Endothelial cell (in vitro differentiated cells): ENCODE measurements around the gene ADGRG1. TPM values are rescaled to one million over a fixed set of nuclear protein-coding genes. Genes with fewer than 3 reads are reported as not detected.

Experiments
- DNase-seq: peaks from one replicate; pipeline ENCODE4 v3.0.0; 2021; ENCODE audit warnings: low spot score
- H3K27ac Mint-ChIP-seq: one replicate; pipeline ENCODE4 v1.8.0; 2021; ENCODE audit warnings: mixed read lengths, inconsistent platforms; ENCODE audit not compliant: unreplicated experiment
- H3K27me3 Mint-ChIP-seq: one replicate; pipeline ENCODE4 v1.8.0; 2021; ENCODE audit warnings: mild to moderate bottlenecking, moderate library complexity, mixed read lengths, inconsistent platforms; ENCODE audit not compliant: unreplicated experiment
- H3K36me3 Mint-ChIP-seq: one replicate; pipeline ENCODE4 v1.8.0; 2021; ENCODE audit warnings: mild to moderate bottlenecking, low read depth, mixed read lengths, inconsistent platforms; ENCODE audit not compliant: unreplicated experiment
- H3K4me1 Mint-ChIP-seq: one replicate; pipeline ENCODE4 v1.8.0; 2021; ENCODE audit warnings: mild to moderate bottlenecking, mixed read lengths, inconsistent platforms; ENCODE audit not compliant: unreplicated experiment
- H3K4me3 Mint-ChIP-seq: one replicate; pipeline ENCODE4 v1.8.0; 2021; ENCODE audit warnings: mild to moderate bottlenecking, mixed read lengths, inconsistent platforms; ENCODE audit not compliant: unreplicated experiment
- H3K9me3 Mint-ChIP-seq: one replicate; pipeline ENCODE4 v1.8.0; 2021; ENCODE audit warnings: mixed read lengths, inconsistent platforms; ENCODE audit not compliant: unreplicated experiment
- total RNA-seq: library from RNA; stranded (reverse); fragmentation: NEBNext Ultra II Directional; extraction: Animal tissue kit (Norgen Biotek cat#: 25700); gene quantifications from one replicate; pipeline ENCODE4 v1.2.1, GENCODE V29; 2021; ENCODE audit not compliant: unreplicated experiment
- TF ChIP-seq, protein P1 (sequence below): fragments of 200-600 bp; sonication (generic); IDR thresholded peaks from one replicate; pipeline ENCODE4 v1.5.0; 2021; ENCODE audit warnings: antibody characterized with exemption; ENCODE audit not compliant: unreplicated experiment

ADGRG1 gene
- total RNA-seq, 1 donor from 2014 or later = 2.7 TPM

DNA sequence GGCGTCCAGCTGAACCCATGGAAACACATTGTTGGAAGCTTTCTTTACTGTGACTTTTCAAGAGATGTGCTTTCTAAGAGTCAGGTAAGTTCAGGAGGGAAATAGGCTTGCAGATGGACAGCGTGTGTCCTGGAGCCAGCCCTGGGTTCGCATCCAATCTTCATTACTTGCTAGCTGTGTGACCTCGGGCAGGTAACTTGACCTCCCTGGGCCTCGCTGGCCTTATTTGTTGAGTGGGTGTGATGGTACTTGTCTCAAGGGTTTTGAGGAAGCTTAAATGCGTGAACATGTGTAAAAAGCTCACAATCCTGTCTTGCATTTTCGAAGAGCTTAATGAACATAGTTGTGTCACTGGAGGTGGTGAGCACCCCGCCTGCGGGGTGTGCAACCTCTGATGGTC, 11.8 kb downstream of the ADGRG1 start:
- Mint-ChIP-seq H3K27ac (peak overlapping the region; percentile 21), H3K27me3 (peaks cover 9% of the 10 kb centered on the region), H3K9me3 (no peaks in the 10 kb centered on the region), H3K4me1 (peaks cover 21% of the 10 kb centered on the region), H3K4me3 (no peak overlapping the region), H3K36me3 (no peaks in the 10 kb centered on the region)
- TF ChIP-seq, protein P1, sequence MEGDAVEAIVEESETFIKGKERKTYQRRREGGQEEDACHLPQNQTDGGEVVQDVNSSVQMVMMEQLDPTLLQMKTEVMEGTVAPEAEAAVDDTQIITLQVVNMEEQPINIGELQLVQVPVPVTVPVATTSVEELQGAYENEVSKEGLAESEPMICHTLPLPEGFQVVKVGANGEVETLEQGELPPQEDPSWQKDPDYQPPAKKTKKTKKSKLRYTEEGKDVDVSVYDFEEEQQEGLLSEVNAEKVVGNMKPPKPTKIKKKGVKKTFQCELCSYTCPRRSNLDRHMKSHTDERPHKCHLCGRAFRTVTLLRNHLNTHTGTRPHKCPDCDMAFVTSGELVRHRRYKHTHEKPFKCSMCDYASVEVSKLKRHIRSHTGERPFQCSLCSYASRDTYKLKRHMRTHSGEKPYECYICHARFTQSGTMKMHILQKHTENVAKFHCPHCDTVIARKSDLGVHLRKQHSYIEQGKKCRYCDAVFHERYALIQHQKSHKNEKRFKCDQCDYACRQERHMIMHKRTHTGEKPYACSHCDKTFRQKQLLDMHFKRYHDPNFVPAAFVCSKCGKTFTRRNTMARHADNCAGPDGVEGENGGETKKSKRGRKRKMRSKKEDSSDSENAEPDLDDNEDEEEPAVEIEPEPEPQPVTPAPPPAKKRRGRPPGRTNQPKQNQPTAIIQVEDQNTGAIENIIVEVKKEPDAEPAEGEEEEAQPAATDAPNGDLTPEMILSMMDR = no peak
- DNase-seq = no peak

DNA sequence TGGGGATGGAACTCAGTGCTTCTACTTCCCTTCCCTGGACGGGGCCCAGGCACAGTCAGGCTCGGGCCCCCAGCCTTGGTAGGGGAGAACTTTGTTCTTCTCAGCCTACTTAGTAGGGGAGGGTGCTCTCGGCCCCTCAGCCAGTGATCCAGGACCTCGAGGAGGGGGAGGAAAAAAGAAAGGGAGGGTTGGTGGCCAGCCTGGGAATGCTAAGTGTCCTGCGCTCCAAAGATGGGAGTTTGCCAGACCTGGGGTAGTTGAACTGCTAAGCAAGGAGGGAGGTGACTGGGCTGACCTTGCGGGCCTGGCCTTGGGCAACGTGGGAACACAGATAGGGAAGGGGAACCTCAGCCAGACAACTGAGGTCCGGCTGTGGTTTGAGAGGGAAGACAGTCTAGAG, 12.2 kb downstream of the ADGRG1 start:
- H3K27me3 Mint-ChIP-seq = peaks cover 11% of the 10 kb centered on the region
- H3K27ac Mint-ChIP-seq = peak overlapping the region; percentile 21
- DNase-seq = no peak
- H3K9me3 Mint-ChIP-seq = no peaks in the 10 kb centered on the region
- H3K36me3 Mint-ChIP-seq = no peaks in the 10 kb centered on the region
- no peak overlapping the region for H3K4me3 Mint-ChIP-seq
- peaks cover 22% of the 10 kb centered on the region for H3K4me1 Mint-ChIP-seq
- TF ChIP-seq, protein P1 = no peak

DNA sequence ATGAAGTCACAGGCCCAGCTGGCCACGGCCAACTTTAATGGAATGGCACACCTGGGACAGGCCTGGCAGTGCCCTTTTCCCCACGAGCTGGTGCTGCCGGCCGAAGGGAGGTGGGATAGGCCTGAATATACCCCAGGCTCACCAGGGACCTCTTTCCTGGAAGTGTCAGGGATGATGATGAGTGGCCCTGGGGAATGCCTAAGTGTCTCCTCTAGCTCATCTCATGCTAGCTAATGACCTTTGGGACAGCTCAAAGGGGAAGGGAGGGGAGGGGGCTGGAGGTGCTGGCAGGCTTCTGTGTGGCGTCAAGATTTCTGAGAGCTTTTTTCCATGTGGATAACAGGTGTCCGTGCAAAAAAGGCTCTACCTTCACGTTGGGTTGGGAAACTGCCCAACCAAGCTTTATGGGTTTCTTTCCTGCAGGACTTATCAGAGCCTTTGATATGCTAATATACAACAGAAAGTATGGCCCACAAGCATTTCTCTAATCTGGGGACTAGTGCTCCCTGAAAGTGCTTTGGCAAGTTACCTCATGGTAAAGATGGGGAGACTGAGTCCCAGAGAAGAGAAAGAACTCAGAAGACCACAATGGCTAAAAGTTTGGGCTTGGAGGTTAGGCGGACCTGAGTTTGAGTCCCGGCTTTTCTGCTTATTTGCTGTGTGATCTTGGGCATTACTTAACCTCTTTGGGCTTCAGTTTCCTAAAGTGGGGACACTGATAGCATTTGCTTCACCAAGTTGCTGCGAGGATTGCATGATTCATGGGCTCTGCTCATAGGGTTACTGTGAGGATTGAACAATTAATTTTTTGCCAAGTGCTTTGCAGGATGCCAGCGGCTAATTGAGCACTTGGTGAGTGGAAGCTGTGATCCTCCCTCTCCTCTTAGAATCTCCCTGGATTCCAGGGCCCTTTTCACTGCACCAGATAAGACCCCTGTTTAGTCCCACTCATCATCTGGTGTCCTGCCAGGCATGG, 14.0 kb downstream of the ADGRG1 start:
- no peaks in the 10 kb centered on the region for H3K9me3 Mint-ChIP-seq
- no peaks in the 10 kb centered on the region for H3K36me3 Mint-ChIP-seq
- DNase-seq = no peak
- peaks cover 22% of the 10 kb centered on the region for H3K4me1 Mint-ChIP-seq
- H3K4me3 Mint-ChIP-seq = no peak overlapping the region
- H3K27ac Mint-ChIP-seq = no peak overlapping the region
- TF ChIP-seq, protein P1 = no peak
- peaks cover 12% of the 10 kb centered on the region for H3K27me3 Mint-ChIP-seq

DNA sequence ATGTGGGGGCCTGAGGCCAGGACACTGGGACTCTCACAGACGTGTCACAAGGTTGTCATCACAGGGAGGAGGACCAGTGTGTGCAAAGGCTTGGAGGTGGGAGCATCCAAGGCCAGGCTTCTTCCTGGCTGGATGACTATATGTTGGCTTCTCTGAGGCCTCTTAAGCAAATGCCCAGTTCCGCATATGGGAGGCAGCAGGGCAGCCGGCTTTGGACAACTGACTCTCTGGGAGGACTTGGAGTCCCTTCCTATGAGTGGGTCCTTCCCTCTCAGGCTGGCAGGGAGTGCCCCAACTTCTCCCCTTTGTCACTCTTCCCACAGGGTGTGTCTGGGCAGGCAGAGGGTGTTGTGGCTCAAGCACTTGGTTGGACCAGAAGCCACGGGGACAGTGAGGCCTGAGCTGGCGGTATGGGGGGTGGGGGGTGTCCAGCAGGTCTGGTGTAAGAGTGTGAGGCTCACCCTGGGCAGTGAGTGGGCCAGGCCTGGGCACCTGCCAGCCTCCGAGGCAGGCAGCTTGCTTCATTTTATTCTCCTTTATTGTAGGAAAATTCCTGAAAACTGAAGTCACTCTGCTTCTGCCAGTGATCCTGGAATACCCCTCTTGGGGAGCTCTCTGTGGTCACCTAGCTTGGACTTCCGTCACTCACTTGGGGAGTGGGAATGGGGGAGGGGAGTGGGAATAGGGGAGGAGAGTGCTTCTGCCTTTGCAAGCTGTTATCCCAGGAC, 14.9 kb downstream of the ADGRG1 start:
- DNase-seq = no peak
- Mint-ChIP-seq H3K27me3 (peaks cover 12% of the 10 kb centered on the region), H3K27ac (no peak overlapping the region), H3K4me3 (no peak overlapping the region), H3K4me1 (peaks cover 21% of the 10 kb centered on the region), H3K9me3 (no peaks in the 10 kb centered on the region), H3K36me3 (no peaks in the 10 kb centered on the region)
- TF ChIP-seq, protein P1 = no peak
